CD4-positive, alpha-beta T cell (primary cell): ENCODE results near the gene PIAS2. TPM values are rescaled to one million over a fixed set of nuclear protein-coding genes. Genes with fewer than 3 reads are reported as not detected.
"Not testable (repeated sequence)": the region's sequence is repeated elsewhere in the genome, so short reads cannot be mapped to it uniquely, and the experiment has no call there.

Source experiments
- ATAC-seq: fragments of 200-7000 bp; cut with Tn5 transposase; one replicate; pipeline ENCODE4 v1.10.0; 2022; ENCODE audit warnings: mild to moderate bottlenecking; ENCODE audit not compliant: poor library complexity
- CTCF ChIA-PET: fragments of 350-600 bp; sonication (Branson Sonifier 250); formaldehyde crosslinking; loops from one replicate; lab custom pipeline; 2021; ENCODE audit warnings: antibody characterized with exemption, inconsistent platforms; lab: Charles Lee
- POLR2A ChIA-PET: fragments of 350-600 bp; sonication (Branson Sonifier 250); formaldehyde crosslinking; loops from one replicate; lab custom pipeline; 2021; ENCODE audit warnings: antibody characterized with exemption, inconsistent platforms; lab: Charles Lee
- DNase-seq, 14 experiments: peaks; one replicate each; pipeline ENCODE4 v3.0.0-alpha.2; 2013 to 2020; ENCODE audit warnings: mixed read lengths in 2 of 14
- H3K27ac ChIP-seq, 2 donors: one replicate each; pipeline versions ENCODE4 v1.5.1 to v1.7.0; 2013; ENCODE audit warnings: low read length in 2 of 2, low read depth in 1 of 2, mild to moderate bottlenecking in 1 of 2
- H3K27me3 ChIP-seq, 2 experiments: 1 replicate in 1 of 2; 2 replicates in 1 of 2; pipeline versions ENCODE4 v1.6.1 to v1.7.0; 2013; ENCODE audit warnings: low read length in 2 of 2, control low read depth in 1 of 2, mild to moderate bottlenecking in 1 of 2, moderate library complexity in 1 of 2; ENCODE audit not compliant: insufficient read depth in 2 of 2, control insufficient read depth in 1 of 2
- H3K36me3 ChIP-seq: one replicate; pipeline ENCODE4 v1.6.1; 2013; ENCODE audit warnings: low read length, control low read depth; ENCODE audit not compliant: insufficient read depth
- H3K4me1 ChIP-seq: one replicate; pipeline ENCODE4 v1.6.1; 2013; ENCODE audit warnings: low read length, control low read depth; ENCODE audit not compliant: insufficient read depth
- H3K4me3 ChIP-seq: one replicate; pipeline ENCODE4 v1.5.1; 2013; ENCODE audit warnings: mild to moderate bottlenecking, low read length, moderate library complexity
- H3K9me3 ChIP-seq, 2 experiments: 1 replicate in 1 of 2; 2 replicates in 1 of 2; pipeline versions ENCODE4 v1.6.1 to v1.7.0; 2013; ENCODE audit warnings: low read length in 2 of 2, mild to moderate bottlenecking in 2 of 2, control low read depth in 1 of 2, moderate library complexity in 1 of 2; ENCODE audit not compliant: control insufficient read depth in 1 of 2, insufficient read depth in 1 of 2
- H3K27ac Mint-ChIP-seq: one replicate; pipeline ENCODE4 v1.8.0; 2020; ENCODE audit warnings: mixed read lengths
- H3K27me3 Mint-ChIP-seq: one replicate; pipeline ENCODE4 v1.8.0; 2021; ENCODE audit warnings: mixed read lengths
- H3K36me3 Mint-ChIP-seq: one replicate; pipeline ENCODE4 v1.8.0; 2021; ENCODE audit warnings: low read depth, mixed read lengths
- H3K4me1 Mint-ChIP-seq: one replicate; pipeline ENCODE4 v1.8.0; 2021; ENCODE audit warnings: low read depth, mixed read lengths
- H3K4me3 Mint-ChIP-seq: one replicate; pipeline ENCODE4 v1.8.0; 2020; ENCODE audit warnings: mild to moderate bottlenecking, mixed read lengths
- H3K9me3 Mint-ChIP-seq: one replicate; pipeline ENCODE4 v1.8.0; 2020; ENCODE audit warnings: mixed read lengths
- CTCF ChIP-seq: fragments of 200-600 bp; IDR thresholded peaks from one replicate; pipeline ENCODE4 v1.8.0; 2022; ENCODE audit warnings: antibody characterized with exemption, mild to moderate bottlenecking
- intact Hi-C, 2 experiments: fragments of 100-400 bp; cut with DNase I in 1 of 2; cut with micrococcal nuclease in 1 of 2; formaldehyde crosslinking; loops; one replicate each; pipeline versions ENCODE4 v1.15.1 to v1.9.0; 2023 to 2025; cut with DNase I, micrococcal nuclease
- total RNA-seq, 174 experiments: library from RNA in 2 of 174; stranded (reverse) in 2 of 174; gene quantifications; one replicate each; pipeline ENCODE4 v1.2.3 and lab custom pipeline; 2021 to 2026

Gene PIAS2
- total RNA-seq, 2 experiments from 2014 or later, result 32.0 to 36.3 TPM

GRCh38 chr18:46833899-46834298, 83.4 kb downstream of the PIAS2 start:
- Mint-ChIP-seq H3K4me1 (no peaks in the 10 kb centered on the region), H3K36me3 (peaks cover 73% of the 10 kb centered on the region), H3K9me3 (no peaks in the 10 kb centered on the region), H3K27me3 (no peaks in the 10 kb centered on the region), H3K27ac (no peak overlapping the region), H3K4me3 (no peak overlapping the region)
- ATAC-seq (no peak), DNase-seq (no peak)
- POLR2A ChIA-PET, result no interaction called here
- TF ChIP-seq CTCF, result no peak
- no peaks in the 10 kb centered on the region for H3K27me3 ChIP-seq
- H3K4me3 ChIP-seq, result no peak overlapping the region
- CTCF ChIA-PET, result no interaction called here
- intact Hi-C loops, result no loop called here
- no peaks in the 10 kb centered on the region for H3K9me3 ChIP-seq
- no peaks in the 10 kb centered on the region for H3K4me1 ChIP-seq
- no peak overlapping the region for H3K27ac ChIP-seq
- H3K36me3 ChIP-seq, result peaks cover 12% of the 10 kb centered on the region

GRCh38 chr18:46832849-46833248, 84.5 kb downstream of the PIAS2 start:
- H3K4me3 Mint-ChIP-seq, result no peak overlapping the region
- ATAC-seq (no peak), DNase-seq (no peak)
- H3K4me1 ChIP-seq, result no peaks in the 10 kb centered on the region
- intact Hi-C loops, result no loop called here
- TF ChIP-seq CTCF, result no peak
- POLR2A ChIA-PET, result no interaction called here
- no peak overlapping the region for H3K4me3 ChIP-seq
- no peaks in the 10 kb centered on the region for H3K27me3 ChIP-seq
- H3K27ac Mint-ChIP-seq, result no peak overlapping the region
- CTCF ChIA-PET, result no interaction called here
- H3K9me3 ChIP-seq, result no peaks in the 10 kb centered on the region
- no peaks in the 10 kb centered on the region for H3K4me1 Mint-ChIP-seq
- H3K36me3 ChIP-seq, result peaks cover 18% of the 10 kb centered on the region
- no peak overlapping the region for H3K27ac ChIP-seq
- H3K36me3 Mint-ChIP-seq, result peaks cover 78% of the 10 kb centered on the region
- H3K9me3 Mint-ChIP-seq, result no peaks in the 10 kb centered on the region
- H3K27me3 Mint-ChIP-seq, result no peaks in the 10 kb centered on the region

- CTCF ChIA-PET, H3K9me3 Mint-ChIP-seq, H3K27me3 ChIP-seq, ATAC-seq, H3K4me3 Mint-ChIP-seq, DNase-seq, H3K4me3 ChIP-seq, H3K9me3 ChIP-seq, POLR2A ChIA-PET, H3K27me3 Mint-ChIP-seq, intact Hi-C loops, H3K4me1 ChIP-seq, H3K27ac Mint-ChIP-seq, H3K4me1 Mint-ChIP-seq, H3K27ac ChIP-seq: not testable (repeated sequence)
- H3K36me3 Mint-ChIP-seq, result peaks cover 83% of the 10 kb centered on the region
- peaks cover 22% of the 10 kb centered on the region for H3K36me3 ChIP-seq
Measured at GRCh38 chr18:46832422-46832821, 84.9 kb downstream of the PIAS2 start.

GRCh38 chr18:46831434-46831833, 85.9 kb downstream of the PIAS2 start:
- no peak overlapping the region for H3K4me3 ChIP-seq
- CTCF ChIA-PET, result no interaction called here
- POLR2A ChIA-PET, result no interaction called here
- ATAC-seq, result no peak
- peaks cover 29% of the 10 kb centered on the region for H3K36me3 ChIP-seq
- H3K4me1 ChIP-seq, result no peaks in the 10 kb centered on the region
- H3K4me1 Mint-ChIP-seq, result no peaks in the 10 kb centered on the region
- DNase-seq, result no peak
- no peak overlapping the region for H3K27ac ChIP-seq
- H3K27ac Mint-ChIP-seq, result no peak overlapping the region
- no peaks in the 10 kb centered on the region for H3K9me3 ChIP-seq
- peaks cover 83% of the 10 kb centered on the region for H3K36me3 Mint-ChIP-seq
- H3K4me3 Mint-ChIP-seq, result no peak overlapping the region
- TF ChIP-seq CTCF, result no peak
- intact Hi-C loops, result no loop called here
- H3K27me3 ChIP-seq, result no peaks in the 10 kb centered on the region
- no peaks in the 10 kb centered on the region for H3K27me3 Mint-ChIP-seq
- no peaks in the 10 kb centered on the region for H3K9me3 Mint-ChIP-seq
